ENCODE measurements around the gene POP7.

POP7 gene

DNA sequence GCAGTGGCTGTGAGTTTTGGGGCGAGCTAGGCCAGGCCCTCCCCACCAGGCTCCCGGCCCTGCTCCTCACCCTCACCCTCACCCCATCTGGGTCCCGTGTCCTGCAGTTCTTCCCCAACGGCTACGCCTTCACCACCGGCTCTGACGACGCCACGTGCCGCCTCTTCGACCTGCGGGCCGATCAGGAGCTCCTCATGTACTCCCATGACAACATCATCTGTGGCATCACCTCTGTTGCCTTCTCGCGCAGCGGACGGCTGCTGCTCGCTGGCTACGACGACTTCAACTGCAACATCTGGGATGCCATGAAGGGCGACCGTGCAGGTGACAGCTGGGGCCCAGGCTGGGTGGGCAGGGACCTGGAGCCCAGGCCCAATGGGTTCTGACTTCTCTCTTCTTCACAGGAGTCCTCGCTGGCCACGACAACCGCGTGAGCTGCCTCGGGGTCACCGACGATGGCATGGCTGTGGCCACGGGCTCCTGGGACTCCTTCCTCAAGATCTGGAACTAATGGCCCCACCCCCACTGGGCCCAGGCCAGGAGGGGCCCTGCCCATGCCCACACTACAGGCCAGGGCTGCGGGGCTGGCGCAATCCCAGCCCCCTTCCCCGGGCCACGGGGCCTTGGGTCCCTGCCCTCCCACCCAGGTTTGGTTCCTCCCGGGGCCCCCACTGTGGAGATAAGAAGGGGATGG lies 27.5 kb upstream of the POP7 start:
- in situ Hi-C loops (cut with MboI; ENCODE audit: low pct_unique_long_range_greater_than_20kb, low sequenced_read_pairs): no loop called here
- DNase-seq: no peak

DNA sequence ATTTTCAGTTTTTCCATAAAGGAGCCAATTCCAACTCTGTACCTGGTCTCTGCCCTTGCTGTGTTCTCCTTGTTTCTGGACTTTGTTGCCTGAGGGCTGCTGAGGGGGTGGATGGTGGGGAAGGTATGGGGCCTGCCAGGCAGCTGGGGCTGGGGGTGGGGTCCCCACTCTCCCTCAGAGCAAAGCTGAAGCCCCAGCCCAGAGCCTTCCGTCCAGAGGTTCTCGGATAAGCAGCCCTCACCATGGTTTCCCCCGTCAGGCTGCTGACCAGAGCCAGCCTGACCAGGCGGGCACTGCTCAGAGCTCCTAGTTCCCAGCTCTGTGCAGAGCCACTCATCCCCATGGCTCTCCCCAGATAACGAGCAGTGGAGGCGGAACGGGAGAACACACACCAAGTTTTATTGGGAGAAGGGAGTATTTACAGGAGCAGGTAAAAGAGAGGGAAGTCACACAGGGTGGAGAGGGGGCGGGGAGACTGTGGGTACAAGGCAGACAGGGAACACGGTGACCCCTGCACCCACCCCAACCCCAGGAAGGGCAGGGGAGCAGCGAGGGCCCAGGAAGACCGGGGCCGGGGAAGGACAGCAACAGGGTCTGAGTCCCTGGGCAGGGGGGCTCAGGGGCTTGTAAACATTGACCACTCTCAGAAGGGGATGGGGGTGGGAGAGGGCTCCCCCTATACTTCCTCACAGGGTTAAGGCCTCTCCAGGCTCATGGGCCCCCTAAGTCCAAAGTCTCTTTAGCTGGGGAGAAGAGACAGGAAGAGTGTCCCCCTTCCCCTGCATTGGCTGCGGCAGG lies 26.6 kb upstream of the POP7 start:
- in situ Hi-C loops (cut with MboI; ENCODE audit: low pct_unique_long_range_greater_than_20kb, low sequenced_read_pairs): no loop called here
- DNase-seq: no peak

DNA sequence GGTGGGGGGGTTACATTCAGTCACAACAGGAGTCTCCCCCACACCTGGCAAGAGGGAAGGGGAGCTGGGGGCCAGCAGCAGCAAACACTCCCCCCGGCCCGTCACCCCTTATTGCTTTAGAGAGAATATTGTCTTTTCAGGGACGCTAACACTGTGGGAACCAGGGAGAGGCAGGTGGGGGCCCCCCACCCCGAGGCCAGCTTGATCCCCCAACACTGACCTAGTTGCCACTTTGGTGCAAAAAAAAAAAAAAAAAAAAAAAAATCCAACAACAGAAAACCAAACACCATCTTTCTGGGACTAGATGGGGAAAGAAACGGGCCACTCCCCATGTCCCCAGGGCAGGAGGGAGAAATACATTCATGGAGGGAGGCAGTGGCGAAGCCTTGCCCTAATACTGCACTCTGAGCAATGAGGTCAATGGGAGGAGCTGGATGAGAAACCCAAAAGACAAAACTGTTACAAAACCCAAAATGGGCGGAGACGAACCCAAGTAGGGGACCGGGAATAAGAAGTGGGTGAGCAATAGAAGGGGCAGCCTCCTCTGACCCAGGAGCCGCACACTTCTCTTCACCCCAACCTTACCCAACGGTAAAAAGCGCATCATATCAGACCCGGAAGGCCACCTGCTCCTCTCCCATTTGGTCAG lies 25.9 kb upstream of the POP7 start:
- in situ Hi-C loops (cut with MboI; ENCODE audit: low pct_unique_long_range_greater_than_20kb, low sequenced_read_pairs): no loop called here
- DNase-seq: no peak

DNA sequence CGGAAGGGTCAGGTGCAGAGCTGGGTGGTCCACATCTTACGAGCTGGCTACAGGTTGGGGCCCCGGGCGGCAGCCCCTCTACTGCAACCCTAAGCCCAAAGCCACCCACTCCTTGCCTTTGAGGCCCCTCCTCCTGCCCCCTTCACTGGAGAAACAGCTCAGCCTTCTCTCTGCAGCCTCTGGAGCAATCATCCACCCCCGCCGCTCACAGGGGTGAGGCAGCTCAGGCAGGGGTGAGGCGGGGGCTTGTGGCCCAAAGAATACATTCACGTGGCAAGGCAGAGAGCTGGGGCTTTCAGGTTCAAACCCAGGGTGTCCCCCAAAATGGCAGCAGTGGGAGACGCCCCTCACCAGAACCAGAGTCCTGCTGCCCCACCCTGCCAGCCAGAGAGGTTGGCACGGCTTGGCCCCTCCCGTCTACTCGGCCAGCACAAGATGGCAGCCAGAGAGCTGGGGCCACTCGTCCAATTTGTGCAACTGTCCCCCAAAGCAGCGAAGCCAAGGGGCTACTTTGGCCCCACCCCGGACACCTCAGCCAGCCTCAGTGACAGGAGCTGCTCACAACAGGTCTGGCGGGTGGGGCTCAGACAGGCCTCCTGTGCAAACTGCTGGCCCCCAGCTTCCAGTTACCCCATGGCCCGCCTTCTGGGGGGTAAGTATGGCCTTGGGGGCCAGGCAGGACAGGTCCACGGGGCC lies 25.2 kb upstream of the POP7 start:
- in situ Hi-C loops (cut with MboI; ENCODE audit: low pct_unique_long_range_greater_than_20kb, low sequenced_read_pairs): no loop called here
- DNase-seq: no peak

DNA sequence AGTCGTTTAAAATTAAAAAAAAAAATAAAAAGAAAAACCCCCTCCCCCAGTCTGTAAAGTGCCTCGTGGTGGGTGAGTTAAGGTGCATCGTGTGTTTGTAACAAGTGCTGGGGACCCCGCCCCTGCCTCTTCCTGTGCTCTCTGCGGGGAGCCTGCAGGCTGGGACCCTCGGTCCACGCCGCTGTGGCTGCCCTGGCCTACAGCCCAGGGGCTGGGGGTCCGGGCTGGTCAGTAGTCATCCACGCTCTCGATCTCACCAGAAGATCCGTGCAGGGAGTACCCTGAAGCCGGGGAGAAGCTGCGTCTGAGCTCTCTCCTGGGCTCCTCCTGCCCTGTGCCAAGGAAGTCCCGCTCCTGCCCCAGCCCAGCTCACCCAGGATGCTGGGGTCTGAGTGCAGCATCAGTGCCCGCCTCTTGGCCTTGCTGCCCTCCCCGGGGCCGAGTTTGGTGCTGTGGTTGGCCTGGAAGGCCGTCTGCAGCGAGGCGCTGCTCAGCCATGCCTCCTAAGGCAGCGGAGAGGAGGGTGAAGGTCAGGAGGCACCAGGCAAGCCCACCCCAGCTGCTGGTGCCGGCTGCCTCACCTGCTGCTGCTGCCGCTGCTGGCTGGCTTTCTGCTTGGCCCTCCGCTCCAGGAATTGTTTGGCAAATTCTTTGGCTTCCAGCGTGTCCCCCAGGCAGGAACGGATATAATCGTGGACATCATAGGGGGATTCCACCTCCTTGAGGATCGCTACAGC lies 24.3 kb upstream of the POP7 start:
- in situ Hi-C loops (cut with MboI; ENCODE audit: low pct_unique_long_range_greater_than_20kb, low sequenced_read_pairs): no loop called here
- DNase-seq: no peak

DNA sequence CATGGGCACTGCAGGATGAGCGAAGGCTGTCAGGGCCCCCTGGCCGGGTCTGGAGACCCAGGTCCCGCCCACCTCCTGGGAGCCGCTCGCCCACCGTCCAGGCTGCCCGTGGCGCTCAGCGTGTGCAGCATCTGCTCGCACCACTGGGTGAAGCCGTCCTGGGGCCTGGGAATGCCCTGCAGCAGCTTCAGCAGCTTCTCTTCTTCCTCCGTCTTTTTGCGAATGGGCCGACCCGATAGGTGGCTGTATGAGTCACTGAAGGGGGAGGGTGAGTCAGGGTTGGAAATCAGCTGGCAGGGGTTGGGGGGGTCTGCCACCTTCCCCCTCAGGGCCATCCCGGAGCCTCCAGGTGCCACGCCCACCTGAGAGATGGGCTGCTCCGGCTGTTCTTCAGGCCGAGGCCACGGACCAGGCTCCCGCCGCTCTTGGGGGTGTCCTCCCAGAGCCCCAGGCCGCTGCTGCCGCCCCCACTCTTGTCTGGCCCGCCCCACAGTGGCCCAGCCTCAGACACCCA lies 23.6 kb upstream of the POP7 start:
- in situ Hi-C loops (cut with MboI; ENCODE audit: low pct_unique_long_range_greater_than_20kb, low sequenced_read_pairs): no loop called here
- DNase-seq: no peak

DNA sequence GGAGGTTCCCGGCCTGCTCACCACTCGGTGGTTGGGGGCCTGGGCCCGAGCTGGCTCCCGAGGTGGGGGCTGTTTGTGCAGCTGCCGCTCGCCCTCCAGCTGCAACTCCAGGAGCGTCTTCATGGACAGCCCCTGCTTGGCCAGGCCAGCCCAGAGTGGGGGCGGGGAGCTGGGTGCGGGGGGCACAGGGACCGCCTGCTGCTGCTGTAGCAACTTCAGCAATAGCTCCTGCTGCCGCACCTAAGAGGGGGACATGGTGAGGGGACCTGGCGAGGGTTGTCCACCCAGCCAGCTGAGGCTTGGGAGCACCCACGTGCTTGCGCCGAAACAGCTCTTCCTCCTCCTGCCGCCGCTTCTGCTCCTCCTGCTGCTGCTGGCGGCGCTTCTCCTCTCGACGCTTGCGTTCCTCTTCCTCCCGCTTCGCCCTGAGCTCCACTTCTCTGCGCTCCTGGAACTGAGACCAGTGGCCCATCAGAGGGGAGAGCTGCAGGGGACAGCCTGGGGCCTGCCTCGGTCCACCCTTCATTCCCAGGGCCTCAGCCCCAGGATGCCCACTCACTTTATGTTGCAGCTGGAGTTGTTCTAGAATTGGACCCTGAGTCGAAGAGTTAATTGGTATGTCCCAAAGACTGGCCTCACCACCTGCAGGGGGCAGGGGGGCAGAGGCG lies 22.8 kb upstream of the POP7 start:
- in situ Hi-C loops (cut with MboI; ENCODE audit: low pct_unique_long_range_greater_than_20kb, low sequenced_read_pairs): no loop called here
- no peak for DNase-seq

DNA sequence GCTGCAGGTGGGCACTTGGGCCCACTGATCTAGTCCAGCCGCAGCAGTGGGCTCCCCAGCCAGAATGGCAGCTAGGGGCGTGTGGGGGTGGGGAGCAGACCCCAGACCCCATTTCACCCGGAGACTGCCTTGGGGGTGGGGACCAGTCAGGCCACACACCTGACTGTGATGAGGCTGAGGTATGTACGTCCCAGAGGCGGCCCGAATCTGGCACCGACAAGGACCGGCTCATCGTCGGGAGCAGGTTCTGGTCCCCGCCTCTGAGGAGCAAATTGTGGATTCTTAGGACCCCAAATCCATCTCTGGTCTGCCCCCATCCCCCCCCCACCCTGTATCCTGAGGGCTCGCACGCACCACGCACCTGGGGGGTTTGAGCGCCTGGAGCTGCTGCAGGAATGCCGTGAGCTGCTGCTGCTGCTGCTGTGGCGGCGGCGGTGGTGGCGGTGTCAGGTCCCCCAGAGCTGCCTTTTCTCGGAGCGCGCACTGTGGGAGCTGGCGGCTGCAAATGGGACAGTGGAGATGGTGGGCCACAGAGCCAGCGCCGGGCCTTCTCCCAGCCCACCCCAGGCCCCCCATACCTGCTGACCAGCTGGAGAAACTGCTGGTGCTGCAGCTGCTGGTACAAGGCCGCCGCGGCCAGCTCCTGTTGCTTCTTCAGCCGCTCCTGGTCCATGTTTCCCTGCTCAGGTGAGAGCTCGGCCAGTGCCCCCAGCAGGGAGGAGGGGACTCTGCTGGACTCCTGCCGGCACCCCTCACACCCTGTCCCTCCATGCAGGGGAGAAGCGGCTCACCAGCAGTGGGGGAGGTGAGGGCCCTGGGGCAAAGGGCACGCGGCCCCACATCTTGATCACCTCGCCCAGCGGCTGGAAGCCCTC lies 22.0 kb upstream of the POP7 start:
- no peak for DNase-seq
- in situ Hi-C loops (cut with MboI; ENCODE audit: low pct_unique_long_range_greater_than_20kb, low sequenced_read_pairs): no loop called here

DNA sequence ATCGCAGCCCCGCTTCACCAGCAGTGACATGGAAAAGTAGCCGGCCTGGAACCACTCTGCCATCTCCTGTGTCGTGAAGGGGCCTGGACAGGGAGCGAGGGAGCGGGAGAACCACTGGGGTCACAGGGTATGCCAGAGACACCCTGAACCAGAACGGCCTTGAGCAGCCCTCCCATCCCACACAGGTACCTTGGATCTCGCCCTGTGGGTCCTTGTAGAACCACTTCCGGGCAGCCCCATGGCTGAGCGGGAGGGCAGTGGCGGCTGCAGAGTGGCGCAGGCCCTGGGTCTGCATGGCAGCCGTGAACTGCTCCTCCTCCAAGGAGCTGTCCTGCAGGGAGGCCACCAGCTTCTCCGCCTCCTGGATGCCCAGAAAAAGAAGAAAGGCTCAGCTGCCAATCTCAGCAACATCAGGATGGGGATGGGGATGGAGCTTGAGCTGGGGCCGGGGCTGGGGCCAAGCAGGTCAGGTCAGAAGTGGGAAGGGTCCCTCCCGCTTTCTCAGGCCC lies 21.3 kb upstream of the POP7 start:
- in situ Hi-C loops (cut with MboI; ENCODE audit: low pct_unique_long_range_greater_than_20kb, low sequenced_read_pairs): no loop called here
- no peak for DNase-seq

DNA sequence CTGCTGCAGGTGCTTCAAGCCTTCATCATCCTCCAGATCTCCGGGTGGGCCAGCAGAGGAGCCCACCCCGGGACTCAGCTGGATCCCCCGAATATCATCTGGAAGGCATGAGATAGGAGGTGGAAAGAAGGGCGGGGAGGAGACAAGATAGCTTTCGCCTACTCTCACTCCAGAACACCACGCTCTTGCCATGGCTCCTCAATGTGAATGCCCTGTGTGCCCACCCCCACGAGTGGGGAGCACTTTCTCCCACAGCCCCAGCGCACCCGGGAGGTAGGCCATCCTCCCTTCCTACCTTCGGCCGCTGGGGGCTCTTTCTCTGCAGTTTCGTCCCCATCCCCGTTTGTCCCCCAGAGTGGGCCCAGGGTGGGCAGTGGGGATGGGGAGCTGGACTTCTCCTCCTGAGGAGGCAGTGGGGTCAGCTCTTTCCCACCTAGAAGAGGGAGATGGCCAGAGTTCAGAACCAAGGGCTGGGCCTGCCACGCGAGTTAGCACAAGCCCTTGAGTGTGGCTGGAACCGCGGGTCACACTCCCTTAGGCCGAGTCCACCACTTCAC lies 20.8 kb upstream of the POP7 start:
- in situ Hi-C loops (cut with MboI; ENCODE audit: low pct_unique_long_range_greater_than_20kb, low sequenced_read_pairs): no loop called here
- DNase-seq: no peak

DNA sequence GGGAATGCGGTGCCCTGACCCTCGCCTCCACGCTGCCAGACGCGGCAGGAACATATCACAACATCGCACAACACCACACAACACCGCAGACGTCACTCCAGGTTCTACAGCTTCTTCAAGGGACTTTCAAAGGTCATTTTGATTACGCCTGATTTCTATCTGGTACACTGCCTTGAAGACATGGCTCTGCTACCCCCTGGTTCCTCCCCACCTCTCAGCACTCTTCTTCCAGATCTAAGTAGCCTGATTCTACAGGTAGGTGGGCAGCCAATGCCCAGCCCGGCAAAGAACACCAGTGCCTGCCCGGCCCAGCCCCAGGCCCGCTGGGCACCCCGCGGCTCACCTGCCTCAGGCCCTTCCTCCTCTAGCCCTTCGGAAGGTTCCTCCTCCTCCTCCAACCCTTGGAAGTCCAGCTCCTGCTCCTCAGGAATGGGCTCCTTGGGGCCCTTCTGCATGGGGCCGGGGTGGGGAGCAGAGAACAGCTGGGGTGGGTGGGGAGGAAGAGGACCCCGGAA lies 20.2 kb upstream of the POP7 start:
- DNase-seq: no peak
- in situ Hi-C loops (cut with MboI; ENCODE audit: low pct_unique_long_range_greater_than_20kb, low sequenced_read_pairs): no loop called here

DNA sequence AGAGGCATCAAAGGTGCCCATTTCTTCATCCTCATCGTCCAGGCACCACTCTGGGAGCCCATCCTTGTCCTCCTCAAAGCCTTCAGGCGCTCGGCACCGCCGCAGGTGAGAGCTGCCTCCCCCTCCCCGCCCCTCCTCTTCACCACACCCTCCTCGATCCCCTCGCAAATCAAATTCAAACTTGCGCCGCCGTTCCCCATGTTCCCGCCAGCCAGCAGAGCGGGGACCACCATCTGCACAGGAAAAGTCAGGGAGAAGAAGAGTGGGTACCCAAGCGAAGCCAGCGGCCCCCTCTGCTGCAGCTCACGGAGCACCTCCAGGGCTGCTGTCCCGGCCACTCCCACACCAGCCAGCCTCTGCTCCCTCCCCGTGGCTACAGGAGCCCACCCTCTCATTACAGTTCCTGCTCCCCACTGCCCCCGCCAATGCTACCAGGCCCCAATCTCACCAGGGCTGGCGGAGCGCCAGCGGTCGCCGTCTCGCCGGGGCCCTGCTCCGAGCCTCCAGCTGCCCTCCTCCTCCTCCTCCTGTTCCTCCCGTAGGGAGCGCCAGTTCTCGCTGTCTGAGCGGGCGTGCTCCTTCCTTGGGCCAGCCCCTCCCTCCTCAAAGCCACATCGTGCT lies 19.6 kb upstream of the POP7 start:
- in situ Hi-C loops (cut with MboI; ENCODE audit: low pct_unique_long_range_greater_than_20kb, low sequenced_read_pairs): no loop called here
- DNase-seq: no peak

DNA sequence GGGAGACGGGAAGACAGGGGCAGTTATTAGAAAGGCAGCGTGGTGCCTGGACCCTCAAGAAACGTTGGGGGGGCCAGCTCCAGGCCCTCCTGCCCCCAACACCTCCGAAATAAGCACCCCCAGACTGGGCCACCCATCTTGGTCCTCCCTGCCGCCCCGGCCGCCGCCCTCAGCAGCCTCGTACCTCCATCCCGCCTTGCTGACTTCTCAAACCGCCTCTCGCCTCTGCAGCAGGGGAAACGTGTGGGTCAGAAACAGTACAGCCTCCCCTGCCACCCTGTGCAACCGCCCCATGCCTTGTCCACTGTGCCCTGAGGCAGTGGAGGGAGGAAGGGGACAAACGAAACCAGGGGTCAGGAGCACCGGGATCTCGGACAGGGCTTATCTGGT lies 19.1 kb upstream of the POP7 start:
- in situ Hi-C loops (cut with MboI; ENCODE audit: low pct_unique_long_range_greater_than_20kb, low sequenced_read_pairs): no loop called here
- DNase-seq: no peak

DNA sequence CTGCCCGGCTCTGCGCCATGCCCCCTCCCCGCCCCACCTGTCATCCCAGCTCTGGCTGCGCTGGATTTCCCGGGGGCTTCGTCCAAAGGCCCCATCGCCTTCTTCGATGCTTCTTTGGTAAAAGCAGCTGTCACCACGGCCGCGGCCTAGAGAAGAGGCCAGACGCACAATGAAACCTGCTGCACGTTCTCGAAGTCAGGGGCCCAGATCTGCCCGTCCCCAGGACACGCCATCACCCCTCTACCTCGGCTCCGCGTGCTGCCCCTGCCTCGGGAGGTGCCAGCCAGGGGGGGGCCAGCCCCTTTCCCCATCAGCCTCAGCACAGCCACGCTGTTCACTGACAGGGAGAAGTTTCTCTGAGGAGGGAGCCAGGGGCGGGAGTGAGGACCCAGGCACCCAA lies 18.7 kb upstream of the POP7 start:
- no peak for DNase-seq
- in situ Hi-C loops (cut with MboI; ENCODE audit: low pct_unique_long_range_greater_than_20kb, low sequenced_read_pairs): no loop called here

DNA sequence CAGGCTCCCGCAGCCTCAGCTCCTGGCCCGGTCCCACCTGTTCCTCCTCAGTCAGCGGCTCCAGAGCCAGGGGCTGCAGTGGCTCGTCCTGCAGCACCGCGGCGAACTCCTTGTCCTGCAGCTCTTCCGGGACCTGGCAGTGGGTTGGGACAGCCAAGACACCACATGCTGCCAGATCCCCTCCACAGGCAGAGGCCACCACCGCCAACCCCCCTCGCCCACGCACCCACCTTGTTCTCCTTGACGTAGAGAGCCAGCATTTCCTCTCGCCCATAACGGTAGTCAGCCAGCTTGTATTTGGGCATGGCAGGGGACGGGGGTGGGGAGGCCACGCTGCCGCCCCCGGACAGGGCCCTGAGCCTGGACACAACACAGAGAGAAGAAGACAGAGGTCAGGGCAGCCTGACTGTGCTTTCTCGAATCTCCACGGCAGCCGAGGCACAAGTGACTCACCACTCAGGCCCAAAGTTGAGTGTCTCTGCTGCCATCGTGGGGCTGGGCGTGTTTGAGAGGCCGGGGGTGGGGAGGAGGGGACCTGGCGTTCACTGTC lies 18.1 kb upstream of the POP7 start:
- in situ Hi-C loops (cut with MboI; ENCODE audit: low pct_unique_long_range_greater_than_20kb, low sequenced_read_pairs): no loop called here
- no peak for DNase-seq

DNA sequence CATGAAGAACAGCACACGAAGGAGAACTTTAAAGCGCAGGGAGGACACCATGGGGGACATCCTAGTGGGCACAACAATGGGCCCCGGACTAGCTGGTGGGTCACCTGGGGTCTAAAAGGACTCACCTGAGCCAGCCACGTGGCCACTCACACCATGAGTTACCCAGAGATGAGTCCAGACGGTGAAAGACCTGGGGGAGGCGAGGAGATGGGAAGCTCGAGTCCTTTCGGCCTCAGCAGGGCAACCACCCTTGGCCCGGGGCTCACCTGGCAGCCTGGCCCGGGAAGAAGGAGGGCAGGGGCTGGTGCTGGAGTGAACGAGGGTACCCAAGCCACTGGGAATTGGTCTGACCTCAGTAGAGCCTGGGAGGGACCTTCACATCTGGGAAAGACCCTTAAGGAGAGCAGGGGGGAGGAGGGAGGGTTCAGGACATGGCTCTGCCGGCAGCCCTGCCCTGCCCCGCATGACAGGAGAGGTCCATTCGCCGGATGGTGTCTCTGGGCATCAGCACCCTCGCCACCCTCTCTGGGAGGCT lies 17.5 kb upstream of the POP7 start:
- DNase-seq: no peak
- in situ Hi-C loops (cut with MboI; ENCODE audit: low pct_unique_long_range_greater_than_20kb, low sequenced_read_pairs): no loop called here

All from KBM-7 (cell line).